Neural cell (in vitro differentiated cells): ENCODE results near the gene HS2ST1. TPM values are rescaled to one million over a fixed set of nuclear protein-coding genes. Genes with fewer than 3 reads are reported as not detected.

Experiments used
- H2AFZ ChIP-seq: fragments of 200-600, 300-800 bp; sonication (generic), shearing (Covaris generic); 2 replicates; pipeline ENCODE4 v1.6.0; 2014; ENCODE audit warnings: low read depth, mild to moderate bottlenecking, antibody characterized with exemption, low read length, moderate library complexity
- H3F3A ChIP-seq: fragments of 200-600 bp; shearing (Covaris generic); 2 replicates; pipeline ENCODE4 v1.6.1; 2016; ENCODE audit warnings: mild to moderate bottlenecking, moderate library complexity, mixed read lengths, antibody characterized with exemption, low read length; ENCODE audit not compliant: insufficient read depth, poor library complexity, severe bottlenecking
- H3K27ac ChIP-seq: fragments of 200-600, 300-800 bp; sonication (generic), shearing (Covaris generic); 2 replicates; pipeline ENCODE4 v1.5.1; 2014; ENCODE audit warnings: mild to moderate bottlenecking, low read length, moderate library complexity
- H3K27me3 ChIP-seq: fragments of 300-800, 200-600 bp; sonication (generic), shearing (Covaris generic); 2 replicates; pipeline ENCODE4 v1.6.0; 2014; ENCODE audit warnings: mild to moderate bottlenecking, low read depth, low read length, moderate library complexity; ENCODE audit not compliant: insufficient read depth
- H3K36me3 ChIP-seq: fragments of 300-800, 200-600 bp; sonication (generic), shearing (Covaris generic); 2 replicates; pipeline ENCODE4 v1.5.1; 2014; ENCODE audit warnings: mild to moderate bottlenecking, antibody characterized with exemption, low read length, moderate library complexity; ENCODE audit not compliant: insufficient read depth
- H3K4me2 ChIP-seq: fragments of 300-800, 200-600 bp; sonication (generic), shearing (Covaris generic); 2 replicates; pipeline ENCODE4 v1.6.0; 2014; ENCODE audit warnings: mild to moderate bottlenecking, low read length
- H3K4me3 ChIP-seq: fragments of 300-800, 200-600 bp; sonication (generic), shearing (Covaris generic); 2 replicates; pipeline ENCODE4 v1.5.1; 2014; ENCODE audit warnings: mild to moderate bottlenecking, low read length, moderate library complexity
- H3K79me2 ChIP-seq: fragments of 200-600 bp; shearing (Covaris generic); replicated peaks from 2 replicates; pipeline ENCODE4 v1.6.0; 2014; ENCODE audit warnings: mild to moderate bottlenecking, low read length, moderate library complexity; ENCODE audit not compliant: insufficient read depth
- H3K9ac ChIP-seq: fragments of 300-800, 200-600 bp; sonication (generic), shearing (Covaris generic); 2 replicates; pipeline ENCODE4 v1.6.1; 2016; ENCODE audit warnings: mild to moderate bottlenecking, low read length, mixed read lengths
- H3K9me2 ChIP-seq: fragments of 200-600 bp; shearing (Covaris generic); 2 replicates; pipeline ENCODE4 v1.6.1; 2016; ENCODE audit warnings: mild to moderate bottlenecking, low read length, mixed read lengths; ENCODE audit not compliant: insufficient read depth
- H3K9me3 ChIP-seq: fragments of 200-600, 300-800 bp; sonication (generic), shearing (Covaris generic); 2 replicates; pipeline ENCODE4 v1.6.1; 2016; ENCODE audit warnings: mild to moderate bottlenecking, mixed run types, low read length, moderate library complexity, mixed read lengths
- H4K20me1 ChIP-seq: fragments of 200-600 bp; shearing (Covaris generic); 2 replicates; pipeline ENCODE4 v1.6.1; 2016; ENCODE audit warnings: mild to moderate bottlenecking, mixed run types; ENCODE audit not compliant: insufficient read depth
- EP300 ChIP-seq: fragments of 450-650 bp; conservative IDR thresholded peaks from 2 replicates; pipeline ENCODE4 v1.6.1; 2014; ENCODE audit warnings: antibody characterized with exemption, mild to moderate bottlenecking, moderate library complexity; ENCODE audit not compliant: poor library complexity, severe bottlenecking
- EZH2 ChIP-seq: fragments of 200-600, 300-800 bp; shearing (Covaris generic), sonication (generic); IDR thresholded peaks from 2 replicates; pipeline ENCODE4 v1.6.1; 2014; ENCODE audit warnings: antibody characterized with exemption, low read length, borderline replicate concordance, mild to moderate bottlenecking; ENCODE audit not compliant: insufficient read depth, poor library complexity, severe bottlenecking
- MXI1 ChIP-seq: fragments of 450-650 bp; conservative IDR thresholded peaks from 2 replicates; pipeline ENCODE4 v1.6.1; 2014; ENCODE audit warnings: antibody characterized with exemption, mild to moderate bottlenecking; ENCODE audit not compliant: poor library complexity, severe bottlenecking
- POLR2AphosphoS5 ChIP-seq: IDR thresholded peaks from 2 replicates; pipeline ENCODE4 v1.6.1; 2012
- RAD21 ChIP-seq: fragments of 450-650 bp; conservative IDR thresholded peaks from 2 replicates; pipeline ENCODE4 v1.6.1; 2014; ENCODE audit warnings: antibody characterized with exemption, mild to moderate bottlenecking, moderate library complexity
- SMC3 ChIP-seq: fragments of 450-650 bp; conservative IDR thresholded peaks from 2 replicates; pipeline ENCODE4 v1.6.1; 2014; ENCODE audit warnings: antibody characterized with exemption, mild to moderate bottlenecking, moderate library complexity; ENCODE audit not compliant: poor library complexity
- TAF1 ChIP-seq: IDR thresholded peaks from 2 replicates; pipeline ENCODE4 v1.6.1; 2012; ENCODE audit warnings: low read depth
- polyA plus RNA-seq: library from polyadenylated mRNA; depleted of rRNA; stranded (reverse); fragments of >200 nt; gene quantifications from 2 replicates; pipeline ENCODE4 v1.2.3, GENCODE V29; 2014
- TF ChIP-seq, protein P1 (sequence below): IDR thresholded peaks from 2 replicates; pipeline ENCODE4 v1.6.1; 2012; ENCODE audit warnings: borderline replicate concordance
- TF ChIP-seq, protein P2 (sequence below): fragments of 450-650 bp; IDR thresholded peaks from 2 replicates; pipeline ENCODE4 v1.5.1; 2014; ENCODE audit warnings: antibody characterized with exemption, mild to moderate bottlenecking, moderate library complexity; ENCODE audit not compliant: poor library complexity, severe bottlenecking

HS2ST1 gene
- polyA plus RNA-seq, 1 donor from 2014 or later: 24.7 TPM

DNA sequence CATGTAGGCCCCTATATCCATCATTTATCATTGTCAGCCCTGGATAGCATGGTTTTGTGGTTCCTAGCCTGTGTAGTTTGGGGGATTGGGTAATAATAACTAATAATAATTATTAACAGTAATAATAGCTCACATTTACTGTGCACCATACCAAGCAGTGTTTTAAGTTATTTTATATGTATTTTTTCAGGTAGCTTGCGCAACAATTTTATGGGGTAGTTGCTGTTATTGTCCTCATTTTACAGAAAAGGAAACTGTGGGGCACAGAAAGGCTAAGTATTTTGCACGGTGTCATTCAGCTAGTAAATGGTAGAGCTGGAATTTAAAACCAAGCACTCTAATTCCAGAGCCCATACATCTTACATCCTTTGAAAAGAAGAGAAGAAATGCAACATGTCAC, 179.8 kb downstream of the HS2ST1 start:
- Histone ChIP-seq H4K20me1 (no peaks in the 10 kb centered on the region), H3K9ac (no peak overlapping the region), H3K79me2 (no peaks in the 10 kb centered on the region), H3K27ac (no peak overlapping the region), H3K9me2 (no peaks in the 10 kb centered on the region), H3K4me2 (no peak overlapping the region), H3K27me3 (no peaks in the 10 kb centered on the region), H3K9me3 (no peaks in the 10 kb centered on the region), H3F3A (no peaks in the 10 kb centered on the region), H3K36me3 (no peaks in the 10 kb centered on the region), H3K4me3 (no peak overlapping the region), H2AFZ (no peak overlapping the region)
- TF ChIP-seq SMC3: no peak
- TF ChIP-seq, protein P1, sequence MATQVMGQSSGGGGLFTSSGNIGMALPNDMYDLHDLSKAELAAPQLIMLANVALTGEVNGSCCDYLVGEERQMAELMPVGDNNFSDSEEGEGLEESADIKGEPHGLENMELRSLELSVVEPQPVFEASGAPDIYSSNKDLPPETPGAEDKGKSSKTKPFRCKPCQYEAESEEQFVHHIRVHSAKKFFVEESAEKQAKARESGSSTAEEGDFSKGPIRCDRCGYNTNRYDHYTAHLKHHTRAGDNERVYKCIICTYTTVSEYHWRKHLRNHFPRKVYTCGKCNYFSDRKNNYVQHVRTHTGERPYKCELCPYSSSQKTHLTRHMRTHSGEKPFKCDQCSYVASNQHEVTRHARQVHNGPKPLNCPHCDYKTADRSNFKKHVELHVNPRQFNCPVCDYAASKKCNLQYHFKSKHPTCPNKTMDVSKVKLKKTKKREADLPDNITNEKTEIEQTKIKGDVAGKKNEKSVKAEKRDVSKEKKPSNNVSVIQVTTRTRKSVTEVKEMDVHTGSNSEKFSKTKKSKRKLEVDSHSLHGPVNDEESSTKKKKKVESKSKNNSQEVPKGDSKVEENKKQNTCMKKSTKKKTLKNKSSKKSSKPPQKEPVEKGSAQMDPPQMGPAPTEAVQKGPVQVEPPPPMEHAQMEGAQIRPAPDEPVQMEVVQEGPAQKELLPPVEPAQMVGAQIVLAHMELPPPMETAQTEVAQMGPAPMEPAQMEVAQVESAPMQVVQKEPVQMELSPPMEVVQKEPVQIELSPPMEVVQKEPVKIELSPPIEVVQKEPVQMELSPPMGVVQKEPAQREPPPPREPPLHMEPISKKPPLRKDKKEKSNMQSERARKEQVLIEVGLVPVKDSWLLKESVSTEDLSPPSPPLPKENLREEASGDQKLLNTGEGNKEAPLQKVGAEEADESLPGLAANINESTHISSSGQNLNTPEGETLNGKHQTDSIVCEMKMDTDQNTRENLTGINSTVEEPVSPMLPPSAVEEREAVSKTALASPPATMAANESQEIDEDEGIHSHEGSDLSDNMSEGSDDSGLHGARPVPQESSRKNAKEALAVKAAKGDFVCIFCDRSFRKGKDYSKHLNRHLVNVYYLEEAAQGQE: no peak
- TF ChIP-seq MXI1: no peak
- TF ChIP-seq, protein P2, sequence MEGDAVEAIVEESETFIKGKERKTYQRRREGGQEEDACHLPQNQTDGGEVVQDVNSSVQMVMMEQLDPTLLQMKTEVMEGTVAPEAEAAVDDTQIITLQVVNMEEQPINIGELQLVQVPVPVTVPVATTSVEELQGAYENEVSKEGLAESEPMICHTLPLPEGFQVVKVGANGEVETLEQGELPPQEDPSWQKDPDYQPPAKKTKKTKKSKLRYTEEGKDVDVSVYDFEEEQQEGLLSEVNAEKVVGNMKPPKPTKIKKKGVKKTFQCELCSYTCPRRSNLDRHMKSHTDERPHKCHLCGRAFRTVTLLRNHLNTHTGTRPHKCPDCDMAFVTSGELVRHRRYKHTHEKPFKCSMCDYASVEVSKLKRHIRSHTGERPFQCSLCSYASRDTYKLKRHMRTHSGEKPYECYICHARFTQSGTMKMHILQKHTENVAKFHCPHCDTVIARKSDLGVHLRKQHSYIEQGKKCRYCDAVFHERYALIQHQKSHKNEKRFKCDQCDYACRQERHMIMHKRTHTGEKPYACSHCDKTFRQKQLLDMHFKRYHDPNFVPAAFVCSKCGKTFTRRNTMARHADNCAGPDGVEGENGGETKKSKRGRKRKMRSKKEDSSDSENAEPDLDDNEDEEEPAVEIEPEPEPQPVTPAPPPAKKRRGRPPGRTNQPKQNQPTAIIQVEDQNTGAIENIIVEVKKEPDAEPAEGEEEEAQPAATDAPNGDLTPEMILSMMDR: no peak
- no peak for TF ChIP-seq TAF1
- no peak for TF ChIP-seq EZH2
- TF ChIP-seq POLR2AphosphoS5: no peak
- TF ChIP-seq EP300: no peak
- no peak for TF ChIP-seq RAD21

DNA sequence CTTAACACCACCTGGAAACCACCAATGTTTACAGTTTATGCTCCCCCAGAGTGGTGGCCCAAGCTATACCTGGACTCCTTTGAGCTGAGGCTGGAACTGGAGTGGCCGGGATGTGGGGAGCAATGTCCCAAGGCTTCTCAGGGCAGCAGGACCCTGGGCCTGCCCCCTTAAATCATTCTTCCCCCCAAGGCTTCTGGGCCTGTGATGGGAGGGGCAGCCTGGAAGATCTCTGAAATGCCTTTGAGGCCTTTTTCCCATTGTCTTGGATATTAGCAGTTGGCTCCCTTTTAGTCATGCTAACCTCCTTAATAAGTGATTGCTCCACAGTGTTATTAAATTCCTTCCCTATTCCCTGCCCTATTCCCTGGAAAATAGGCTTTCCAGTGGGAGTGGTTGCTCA, 185.8 kb downstream of the HS2ST1 start:
- no peaks in the 10 kb centered on the region for H3F3A ChIP-seq
- H3K9me2 ChIP-seq: no peaks in the 10 kb centered on the region
- H3K4me2 ChIP-seq: no peak overlapping the region
- no peak overlapping the region for H2AFZ ChIP-seq
- no peak overlapping the region for H3K27ac ChIP-seq
- no peaks in the 10 kb centered on the region for H4K20me1 ChIP-seq
- no peak overlapping the region for H3K4me3 ChIP-seq
- TF ChIP-seq, protein P2: no peak
- TF ChIP-seq EZH2 (no peak), TAF1 (no peak), SMC3 (no peak), MXI1 (no peak), POLR2AphosphoS5 (no peak), RAD21 (no peak), EP300 (no peak)
- TF ChIP-seq, protein P1: no peak
- H3K9ac ChIP-seq: no peak overlapping the region
- H3K79me2 ChIP-seq: no peaks in the 10 kb centered on the region
- no peaks in the 10 kb centered on the region for H3K36me3 ChIP-seq
- H3K9me3 ChIP-seq: no peaks in the 10 kb centered on the region
- no peaks in the 10 kb centered on the region for H3K27me3 ChIP-seq
